Loucy (cell line): ENCODE measurements around the gene LDLRAD4.

Source experiments
- EZH2phosphoT487 ChIP-seq: fragments of 200-600 bp; IDR thresholded peaks from 2 replicates; pipeline ENCODE4 v1.6.1; 2018; ENCODE audit warnings: antibody characterized with exemption, mild to moderate bottlenecking, moderate library complexity, borderline replicate concordance
- TF ChIP-seq, protein P1 (sequence below): fragments of 200-600 bp; sonication (generic); conservative IDR thresholded peaks from 2 replicates; pipeline ENCODE4 v1.5.1; 2014; ENCODE audit warnings: mild to moderate bottlenecking, antibody characterized with exemption, low read length

DNA sequence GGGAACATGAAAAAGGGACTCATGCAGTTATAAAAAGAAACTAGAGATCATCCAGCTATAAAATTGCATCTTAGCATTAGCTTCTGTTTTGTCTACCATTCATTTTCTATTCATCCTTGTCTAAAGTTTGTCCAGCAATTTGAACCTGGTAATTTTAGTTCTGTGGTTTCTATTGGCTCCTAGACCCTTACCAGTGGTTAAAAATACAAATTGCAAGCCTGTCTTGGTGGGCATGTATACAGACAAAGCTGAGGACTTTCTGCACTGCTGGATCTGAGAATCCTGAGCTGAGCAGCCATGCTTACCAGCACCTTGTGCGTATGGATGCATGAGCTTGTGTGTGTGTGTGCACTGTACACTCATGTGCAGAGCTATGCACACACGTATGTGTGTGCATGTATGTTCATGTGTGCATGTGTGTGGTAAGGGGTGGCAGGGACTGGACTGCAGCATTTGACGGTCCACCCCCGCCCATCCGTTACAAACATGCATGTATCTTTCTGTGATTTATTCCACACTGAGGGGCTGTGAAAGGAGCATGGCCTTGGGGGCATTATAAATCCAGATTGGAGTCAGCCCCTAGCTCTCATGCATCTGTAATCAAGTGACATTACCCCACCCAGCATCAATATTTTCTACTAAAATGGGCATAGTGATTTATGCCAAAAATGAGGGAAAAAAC is 363.1 kb downstream of the LDLRAD4 start:
- TF ChIP-seq, protein P1, sequence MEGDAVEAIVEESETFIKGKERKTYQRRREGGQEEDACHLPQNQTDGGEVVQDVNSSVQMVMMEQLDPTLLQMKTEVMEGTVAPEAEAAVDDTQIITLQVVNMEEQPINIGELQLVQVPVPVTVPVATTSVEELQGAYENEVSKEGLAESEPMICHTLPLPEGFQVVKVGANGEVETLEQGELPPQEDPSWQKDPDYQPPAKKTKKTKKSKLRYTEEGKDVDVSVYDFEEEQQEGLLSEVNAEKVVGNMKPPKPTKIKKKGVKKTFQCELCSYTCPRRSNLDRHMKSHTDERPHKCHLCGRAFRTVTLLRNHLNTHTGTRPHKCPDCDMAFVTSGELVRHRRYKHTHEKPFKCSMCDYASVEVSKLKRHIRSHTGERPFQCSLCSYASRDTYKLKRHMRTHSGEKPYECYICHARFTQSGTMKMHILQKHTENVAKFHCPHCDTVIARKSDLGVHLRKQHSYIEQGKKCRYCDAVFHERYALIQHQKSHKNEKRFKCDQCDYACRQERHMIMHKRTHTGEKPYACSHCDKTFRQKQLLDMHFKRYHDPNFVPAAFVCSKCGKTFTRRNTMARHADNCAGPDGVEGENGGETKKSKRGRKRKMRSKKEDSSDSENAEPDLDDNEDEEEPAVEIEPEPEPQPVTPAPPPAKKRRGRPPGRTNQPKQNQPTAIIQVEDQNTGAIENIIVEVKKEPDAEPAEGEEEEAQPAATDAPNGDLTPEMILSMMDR = no peak
- no peak for TF ChIP-seq EZH2phosphoT487
